ENCODE results near the gene HDAC10. TPM values are rescaled to one million over a fixed set of nuclear protein-coding genes. Genes with fewer than 3 reads are reported as not detected.
A peak's percentile ranks its signal among the peaks of the same experiment; 100 is the strongest.

Gene HDAC10
- total RNA-seq, 2 donors from 2014 or later, result 66.4 to 67.5 TPM

- H3K27me3 Mint-ChIP-seq, result peaks cover 10% of the 10 kb centered on the region
- no peak overlapping the region for H3K27ac Mint-ChIP-seq
- H3K4me3 Mint-ChIP-seq, result no peak overlapping the region
- H3K9me3 Mint-ChIP-seq, result no peaks in the 10 kb centered on the region
- H3K4me1 Mint-ChIP-seq, result no peaks in the 10 kb centered on the region
- no peaks in the 10 kb centered on the region for H3K36me3 Mint-ChIP-seq (ENCODE audit: low read depth)
- ATAC-seq (replicated peaks), result no peak
Observed at GRCh38 chr22:50257451-50258360, 6.6 kb upstream of the HDAC10 start.

DNA sequence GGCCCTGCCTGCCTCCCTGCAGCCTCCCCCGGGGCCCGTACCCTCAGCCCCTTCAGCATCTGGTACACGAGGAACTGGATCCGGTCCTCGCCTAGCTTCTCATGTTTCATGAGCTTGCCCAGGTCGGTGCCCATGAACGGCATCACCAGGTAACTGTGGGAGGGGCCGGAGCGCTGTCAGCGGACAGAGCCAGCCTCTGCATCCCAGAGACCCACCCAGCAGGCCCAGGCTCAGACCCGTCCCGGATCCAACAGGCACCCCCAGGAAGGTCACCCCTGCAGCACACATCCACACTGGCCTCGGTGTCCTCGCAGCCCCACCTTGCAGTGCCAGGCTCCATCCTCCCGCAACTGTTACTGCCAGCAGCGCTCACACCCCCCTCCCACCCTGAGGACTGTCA is 6.0 kb upstream of the HDAC10 start:
- ATAC-seq (replicated peaks), result no peak
- Mint-ChIP-seq H3K9me3 (no peaks in the 10 kb centered on the region), H3K36me3 (ENCODE audit: low read depth) (no peaks in the 10 kb centered on the region), H3K27ac (no peak overlapping the region), H3K4me1 (no peaks in the 10 kb centered on the region), H3K27me3 (peaks cover 6% of the 10 kb centered on the region), H3K4me3 (no peak overlapping the region)

- H3K36me3 Mint-ChIP-seq (ENCODE audit: low read depth), result no peaks in the 10 kb centered on the region
- H3K9me3 Mint-ChIP-seq, result no peaks in the 10 kb centered on the region
- peaks cover 5% of the 10 kb centered on the region for H3K27me3 Mint-ChIP-seq
- H3K4me3 Mint-ChIP-seq, result no peak overlapping the region
- H3K4me1 Mint-ChIP-seq, result no peaks in the 10 kb centered on the region
- H3K27ac Mint-ChIP-seq, result no peak overlapping the region
- ATAC-seq (replicated peaks), result no peak
Observed at GRCh38 chr22:50256258-50256862, 5.3 kb upstream of the HDAC10 start.

- ATAC-seq (replicated peaks), result no peak
- H3K4me1 Mint-ChIP-seq, result no peaks in the 10 kb centered on the region
- peaks cover 5% of the 10 kb centered on the region for H3K27me3 Mint-ChIP-seq
- H3K4me3 Mint-ChIP-seq, result no peak overlapping the region
- no peaks in the 10 kb centered on the region for H3K36me3 Mint-ChIP-seq (ENCODE audit: low read depth)
- H3K27ac Mint-ChIP-seq, result no peak overlapping the region
- H3K9me3 Mint-ChIP-seq, result no peaks in the 10 kb centered on the region
Observed at GRCh38 chr22:50255607-50256006, 4.5 kb upstream of the HDAC10 start.

GRCh38 chr22:50255099-50255498 is 4.0 kb upstream of the HDAC10 start:
- H3K27ac Mint-ChIP-seq, result no peak overlapping the region
- H3K9me3 Mint-ChIP-seq, result no peaks in the 10 kb centered on the region
- no peak overlapping the region for H3K4me3 Mint-ChIP-seq
- ATAC-seq (replicated peaks), result no peak
- no peaks in the 10 kb centered on the region for H3K36me3 Mint-ChIP-seq (ENCODE audit: low read depth)
- no peaks in the 10 kb centered on the region for H3K4me1 Mint-ChIP-seq
- peaks cover 5% of the 10 kb centered on the region for H3K27me3 Mint-ChIP-seq

- Mint-ChIP-seq H3K36me3 (ENCODE audit: low read depth) (no peaks in the 10 kb centered on the region), H3K4me1 (no peaks in the 10 kb centered on the region), H3K27me3 (peaks cover 3% of the 10 kb centered on the region), H3K4me3 (no peak overlapping the region), H3K9me3 (no peaks in the 10 kb centered on the region), H3K27ac (no peak overlapping the region)
- ATAC-seq (replicated peaks), result no peak
Observed at GRCh38 chr22:50253941-50254340, 2.9 kb upstream of the HDAC10 start.

- H3K9me3 Mint-ChIP-seq, result no peaks in the 10 kb centered on the region
Observed at GRCh38 chr22:50253046-50253915, 2.2 kb upstream of the HDAC10 start.

DNA sequence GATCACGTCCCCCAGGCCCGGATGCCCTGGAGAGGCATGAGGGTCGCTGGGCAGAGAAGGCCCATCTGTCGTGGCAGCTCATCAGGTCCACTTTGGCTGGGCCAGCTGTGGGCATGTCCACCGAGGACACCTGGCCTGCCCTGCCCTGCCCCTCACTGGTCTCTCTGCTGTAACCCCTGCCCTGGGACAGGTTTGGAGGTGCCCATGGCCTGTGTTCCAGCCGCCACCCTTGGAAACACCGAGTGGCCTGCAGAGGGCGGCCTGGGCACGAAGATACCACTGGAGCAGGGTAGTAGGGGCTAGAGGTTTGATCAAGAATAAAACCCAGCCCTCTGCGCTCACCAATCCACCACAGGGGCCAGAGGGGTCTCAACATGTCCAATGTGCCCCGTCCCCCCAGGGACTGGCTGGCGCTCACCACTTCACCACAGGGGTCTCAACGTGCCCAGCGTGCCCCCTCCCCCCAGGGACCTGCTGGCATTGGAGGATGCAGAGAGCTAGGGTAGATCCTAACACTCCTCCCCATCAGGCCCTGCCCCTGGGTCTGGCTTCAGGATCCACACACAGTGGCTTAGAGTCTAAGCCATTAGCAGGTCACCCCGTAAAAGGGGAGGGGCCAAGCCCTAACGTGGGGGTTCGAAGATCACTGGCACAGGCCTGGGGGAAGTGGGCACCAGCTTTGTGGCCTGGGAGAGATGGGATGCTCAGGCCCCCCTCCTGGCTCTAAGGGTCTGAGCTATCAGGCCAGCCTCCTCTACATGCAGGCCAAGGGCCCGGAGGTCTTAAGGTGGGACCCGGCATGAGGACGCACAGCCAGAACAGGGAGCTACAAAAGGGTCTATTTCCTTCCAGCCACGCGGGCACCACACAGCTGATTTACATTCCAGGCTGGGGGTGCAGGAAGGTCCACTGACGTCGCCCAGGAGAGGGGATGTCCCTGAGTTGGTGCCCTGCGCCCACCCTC is 1.3 kb upstream of the HDAC10 start:
- H3K9me3 Mint-ChIP-seq, result no peaks in the 10 kb centered on the region
- peaks cover 7% of the 10 kb centered on the region for H3K36me3 Mint-ChIP-seq (ENCODE audit: low read depth)
- H3K4me3 Mint-ChIP-seq, result no peak overlapping the region
- peaks cover 7% of the 10 kb centered on the region for H3K4me1 Mint-ChIP-seq
- H3K27ac Mint-ChIP-seq, result no peak overlapping the region
- no peaks in the 10 kb centered on the region for H3K27me3 Mint-ChIP-seq
- peak; percentile 65 for ATAC-seq (replicated peaks)

More at GRCh38 chr22:50253046-50253915, 2.2 kb upstream of the HDAC10 start:
- no peaks in the 10 kb centered on the region for H3K27me3 Mint-ChIP-seq
- no peak overlapping the region for H3K27ac Mint-ChIP-seq
- no peak overlapping the region for H3K4me3 Mint-ChIP-seq
- H3K36me3 Mint-ChIP-seq (ENCODE audit: low read depth), result no peaks in the 10 kb centered on the region
- no peak for ATAC-seq (replicated peaks)
- no peaks in the 10 kb centered on the region for H3K4me1 Mint-ChIP-seq

DNA sequence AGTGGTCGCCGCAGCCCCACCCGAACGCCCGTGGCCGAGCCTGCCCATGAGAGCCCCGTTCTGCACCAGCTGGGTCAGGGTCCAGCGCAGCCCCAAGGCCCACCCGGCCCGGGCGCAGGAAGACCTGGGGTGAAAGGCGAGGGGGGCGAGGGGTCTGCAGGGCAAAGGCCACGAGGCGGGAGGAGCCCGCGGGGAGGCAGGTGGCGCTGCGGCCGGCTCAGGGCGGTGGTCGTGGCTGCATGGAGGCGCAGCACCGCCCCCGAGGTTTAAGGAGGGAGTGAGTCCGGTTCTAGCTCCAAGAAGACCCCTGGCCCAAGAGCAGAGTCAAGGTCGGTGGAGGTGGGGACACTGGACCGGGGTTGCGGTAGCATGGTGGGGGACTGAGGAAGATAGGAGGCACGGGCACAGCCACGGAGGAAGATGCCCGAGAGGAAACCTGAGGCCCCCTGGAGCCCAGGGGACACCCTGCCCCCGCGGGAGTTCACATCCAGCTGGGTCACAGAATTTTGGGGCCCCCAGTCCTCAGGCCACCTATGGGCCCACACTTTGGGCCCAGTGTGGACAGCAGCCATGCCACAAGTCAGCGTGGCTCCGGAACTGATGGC is 514 bp upstream of the HDAC10 start:
- Mint-ChIP-seq H3K27me3 (no peaks in the 10 kb centered on the region), H3K27ac (no peak overlapping the region), H3K4me3 (no peak overlapping the region), H3K36me3 (ENCODE audit: low read depth) (peaks cover 14% of the 10 kb centered on the region), H3K4me1 (peaks cover 8% of the 10 kb centered on the region), H3K9me3 (no peaks in the 10 kb centered on the region)
- ATAC-seq (replicated peaks), result no peak

- peak overlapping the region; percentile 71 for H3K4me3 Mint-ChIP-seq
- H3K27me3 Mint-ChIP-seq, result no peaks in the 10 kb centered on the region
- H3K4me1 Mint-ChIP-seq, result peaks cover 8% of the 10 kb centered on the region
- no peaks in the 10 kb centered on the region for H3K9me3 Mint-ChIP-seq
- H3K36me3 Mint-ChIP-seq (ENCODE audit: low read depth), result peaks cover 19% of the 10 kb centered on the region
- no peak for ATAC-seq (replicated peaks)
- H3K27ac Mint-ChIP-seq, result no peak overlapping the region
Observed at GRCh38 chr22:50250249-50250554, 863 bp downstream of the HDAC10 start.

DNA sequence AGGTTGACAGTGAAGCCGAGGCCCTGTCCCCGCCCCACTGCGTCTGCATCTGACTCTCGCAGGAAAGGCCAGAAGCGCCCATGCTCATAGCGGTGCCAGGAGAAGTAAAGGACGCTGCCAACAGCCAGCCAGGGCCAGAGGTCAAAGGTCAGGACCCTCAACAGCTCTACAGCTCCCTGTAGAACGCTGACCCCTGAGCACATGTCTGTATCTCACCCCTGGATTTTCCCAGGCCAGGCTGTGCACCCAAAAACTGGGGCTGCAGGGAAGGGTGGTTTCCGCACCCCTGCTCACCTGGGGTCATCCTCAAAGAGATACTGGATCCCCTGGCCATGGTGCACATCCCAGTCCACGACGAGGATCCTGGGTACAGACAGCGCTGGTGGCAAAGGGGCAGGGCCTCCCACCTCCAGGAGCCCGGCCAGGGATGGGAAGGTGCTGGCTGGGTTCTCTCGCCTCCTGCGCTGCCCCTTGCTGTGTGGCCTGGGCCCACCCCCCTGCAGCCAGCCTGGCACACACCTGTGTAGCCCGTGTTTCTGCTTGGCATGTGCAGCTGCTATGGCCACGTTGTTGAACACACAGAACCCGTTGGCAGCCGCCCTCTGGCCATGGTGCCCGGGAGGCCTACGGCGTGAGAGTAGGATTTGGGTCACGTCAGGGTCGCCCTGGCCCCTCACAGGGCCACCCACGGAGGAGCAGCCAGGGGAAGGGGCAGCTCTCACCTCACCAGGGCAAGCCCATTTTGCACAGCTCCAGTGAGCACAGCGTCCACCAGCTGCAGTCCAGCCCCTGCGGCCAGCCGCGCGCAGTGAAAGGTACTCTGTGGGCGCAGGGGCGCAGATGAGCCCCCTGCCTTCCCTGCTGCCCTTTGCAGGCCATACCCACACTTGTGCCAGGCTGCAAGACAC is 1.5 kb downstream of the HDAC10 start:
- H3K27ac Mint-ChIP-seq, result no peak overlapping the region
- no peaks in the 10 kb centered on the region for H3K9me3 Mint-ChIP-seq
- H3K27me3 Mint-ChIP-seq, result no peaks in the 10 kb centered on the region
- peaks cover 13% of the 10 kb centered on the region for H3K4me1 Mint-ChIP-seq
- peaks cover 25% of the 10 kb centered on the region for H3K36me3 Mint-ChIP-seq (ENCODE audit: low read depth)
- ATAC-seq (replicated peaks), result no peak
- peak overlapping the region; percentile 71 for H3K4me3 Mint-ChIP-seq

DNA sequence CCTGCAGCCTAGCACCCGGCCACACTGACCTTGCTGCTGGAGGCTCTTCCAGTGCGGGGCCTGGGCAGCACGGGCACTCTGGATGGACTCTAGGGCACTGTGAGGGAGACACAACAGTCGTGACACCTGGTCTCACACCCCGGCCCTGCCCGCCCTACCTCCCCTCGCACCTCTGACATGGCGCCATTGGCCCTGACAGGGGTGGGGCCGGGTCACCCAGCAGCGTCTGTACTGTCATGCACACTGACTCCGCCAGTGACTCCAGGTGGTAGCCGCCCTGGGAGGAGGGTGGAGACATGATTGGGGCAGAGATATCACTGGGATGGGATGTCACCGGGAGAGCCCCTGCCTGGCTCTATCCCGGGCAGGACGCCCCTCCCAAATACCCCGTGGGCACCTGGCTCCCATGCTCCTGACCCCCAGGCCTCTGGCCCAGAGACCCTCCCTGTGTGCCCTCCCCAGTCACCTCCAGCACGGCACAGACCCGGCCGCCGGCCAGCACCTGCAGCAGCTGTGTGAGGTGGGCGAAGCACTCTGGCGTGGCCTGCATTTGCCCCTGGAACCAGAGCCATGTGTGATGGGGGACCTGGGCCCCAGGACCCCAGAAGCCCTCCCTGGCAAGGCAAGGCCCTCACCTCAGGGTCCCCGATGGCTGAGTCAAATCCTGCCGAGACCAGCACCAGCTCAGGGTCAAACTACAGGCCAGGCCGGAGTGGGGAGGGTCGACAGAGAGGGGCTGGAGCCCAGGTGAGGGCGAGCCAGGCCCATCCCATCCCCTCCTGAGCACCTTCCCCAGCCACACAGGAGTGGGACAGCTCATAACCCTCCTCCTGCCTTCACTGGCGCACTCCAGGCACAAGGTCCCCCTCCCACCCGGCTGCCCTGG is 2.6 kb downstream of the HDAC10 start:
- H3K36me3 Mint-ChIP-seq (ENCODE audit: low read depth), result peaks cover 36% of the 10 kb centered on the region
- H3K27ac Mint-ChIP-seq, result peak overlapping the region; percentile 73
- peak overlapping the region; percentile 87 for H3K4me3 Mint-ChIP-seq
- no peaks in the 10 kb centered on the region for H3K9me3 Mint-ChIP-seq
- H3K27me3 Mint-ChIP-seq, result no peaks in the 10 kb centered on the region
- ATAC-seq (replicated peaks), result no peak
- peaks cover 13% of the 10 kb centered on the region for H3K4me1 Mint-ChIP-seq

Measured in activated T-helper 17 cell treated with anti-CD3 and anti-CD28 coated beads, Interleukin-2, amount 50 U/mL, for 72 hours (primary cell).